K562 (cell line): ENCODE measurements around the gene BOD1L1. TPM values are rescaled to one million over a fixed set of nuclear protein-coding genes. Genes with fewer than 3 reads are reported as not detected.

Experiments used
- ATAC-seq: fragments of 200-7000 bp; cut with Tn5 transposase; 3 replicates; pipeline ENCODE4 v1.9.1; 2020; ENCODE audit warnings: moderate library complexity
- BruUV-seq: library from RNA; stranded (reverse); fragments of 400-500 nt; replicated peaks from 2 replicates; lab custom pipeline; 2021; lab: Mats Ljungman, UMichigan
- CTCF ChIA-PET: fragments of 300-600 bp; formaldehyde crosslinking; extraction: SDS; loops from one replicate; lab custom pipeline; 2021; ENCODE audit warnings: low intra/inter-chr PET ratio; lab: Yijun Ruan, JAX
- POLR2A ChIA-PET: fragments of 300-600, 350-650 bp; sonication (Branson Sonifier 250); formaldehyde crosslinking; extraction: SDS; loops from one replicate; lab custom pipeline; 2021; ENCODE audit warnings: antibody characterized with exemption, inconsistent platforms; lab: Yijun Ruan, JAX
- DNase-seq, 4 experiments: peaks; one replicate each; pipeline versions ENCODE4 v3.0.0 to v3.0.0-alpha.2; 2011 to 2018; ENCODE audit warnings: low spot score in 3 of 4, mixed read lengths in 3 of 4; ENCODE audit errors: extremely low read depth in 1 of 4
- FAIRE-seq: peaks from 2 replicates; lab custom pipeline; 2011; peaks lifted over from hg19 to GRCh38; lab: Jason Lieb, UNC
- H2AFZ ChIP-seq: 2 replicates; pipeline ENCODE4 v1.6.0; 2011; ENCODE audit warnings: low read depth, low read length, control low read depth, inconsistent platforms
- H3K27ac ChIP-seq: fragments of 200-600 bp; 3 replicates; pipeline ENCODE4 v1.8.0; 2011; ENCODE audit warnings: low read depth, mild to moderate bottlenecking, control low read depth, inconsistent platforms, low read length, moderate library complexity, mixed read lengths; ENCODE audit errors: extremely low read depth
- H3K27me3 ChIP-seq, 2 experiments: fragments of 300-600 bp in 1 of 2; 2 replicates in 1 of 2; 3 replicates in 1 of 2; pipeline versions ENCODE4 v1.6.0 to v1.8.0; 2011; ENCODE audit warnings: inconsistent platforms in 2 of 2, low read length in 2 of 2, mild to moderate bottlenecking in 1 of 2, mixed read lengths in 1 of 2, moderate library complexity in 1 of 2; ENCODE audit not compliant: control insufficient read depth in 2 of 2, insufficient read depth in 2 of 2
- H3K36me3 ChIP-seq: fragments of 300-600 bp; 3 replicates; pipeline ENCODE4 v1.8.0; 2011; ENCODE audit warnings: mild to moderate bottlenecking, low read length, inconsistent platforms; ENCODE audit not compliant: control insufficient read depth, insufficient read depth
- H3K4me1 ChIP-seq, 2 experiments: fragments of 200-600 bp in 1 of 2; replicated peaks in 1 of 2; 2 replicates in 1 of 2; 3 replicates in 1 of 2; pipeline versions ENCODE4 v1.5.1 to v1.8.0; 2011; ENCODE audit warnings: inconsistent platforms in 2 of 2, low read length in 2 of 2, mild to moderate bottlenecking in 1 of 2, mixed read lengths in 1 of 2, moderate library complexity in 1 of 2; ENCODE audit not compliant: control insufficient read depth in 2 of 2, insufficient read depth in 2 of 2
- H3K4me2 ChIP-seq: 2 replicates; pipeline ENCODE4 v1.6.1; 2011; ENCODE audit warnings: low read length, control low read depth, inconsistent platforms, mixed read lengths; ENCODE audit not compliant: insufficient read depth
- H3K4me3 ChIP-seq: fragments of 200-600 bp; sonication (generic), shearing (Covaris generic); 2 replicates; pipeline ENCODE4 v1.5.1; 2016; ENCODE audit warnings: control low read depth, inconsistent platforms
- H3K79me2 ChIP-seq: fragments of 200-600 bp; 3 replicates; pipeline ENCODE4 v1.8.0; 2011; ENCODE audit warnings: low read length, inconsistent platforms; ENCODE audit not compliant: control insufficient read depth, insufficient read depth
- H3K9ac ChIP-seq, 2 experiments: 2 replicates each; pipeline versions ENCODE4 v1.6.0 to v1.6.1; 2011; ENCODE audit warnings: low read depth in 2 of 2, low read length in 2 of 2, control low read depth in 1 of 2, inconsistent platforms in 1 of 2, mild to moderate bottlenecking in 1 of 2, mixed read lengths in 1 of 2; ENCODE audit not compliant: insufficient read depth in 1 of 2
- H3K9me1 ChIP-seq: one replicate; pipeline ENCODE4 v1.6.0; 2011; ENCODE audit warnings: inconsistent platforms, mild to moderate bottlenecking, low read length, moderate library complexity; ENCODE audit not compliant: control insufficient read depth, insufficient read depth
- H3K9me3 ChIP-seq: replicated peaks from 2 replicates; pipeline ENCODE4 v1.5.1; 2011; ENCODE audit warnings: low read depth, low read length, inconsistent platforms; ENCODE audit not compliant: control insufficient read depth, insufficient read depth
- H4K20me1 ChIP-seq: replicated peaks from 2 replicates; pipeline ENCODE4 v1.6.1; 2011; ENCODE audit warnings: low read length, inconsistent platforms, mixed read lengths; ENCODE audit not compliant: control insufficient read depth, insufficient read depth
- EZH2 ChIP-seq: IDR thresholded peaks from 2 replicates; pipeline ENCODE4 v1.6.1; 2012; ENCODE audit warnings: low read depth, mild to moderate bottlenecking, inconsistent platforms, low read length, borderline replicate concordance
- GTF2B ChIP-seq: IDR thresholded peaks from 2 replicates; pipeline ENCODE4 v1.6.1; 2011; ENCODE audit not compliant: insufficient read length; ENCODE audit errors: extremely low read depth
- GTF2F1 ChIP-seq: IDR thresholded peaks from 2 replicates; pipeline ENCODE4 v1.6.1; 2011; ENCODE audit warnings: low read depth, low read length, improper control_type of control experiment
- MTA1 ChIP-seq: fragments of 450-650 bp; IDR thresholded peaks from 2 replicates; pipeline ENCODE4 v1.6.1; 2017; ENCODE audit warnings: borderline replicate concordance
- TEAD1 ChIP-seq, 2 experiments: fragments of 450-650 bp in 1 of 2; sonication (generic) in 1 of 2; formaldehyde crosslinking; IDR thresholded peaks; 2 replicates each; pipeline versions ENCODE4 v1.4.0 to v1.8.0; 2020 to 2022; ENCODE audit warnings: mild to moderate bottlenecking in 2 of 2, missing genetic modification reagents in 1 of 2
- ZFP91 ChIP-seq: sonication (generic); formaldehyde crosslinking; IDR thresholded peaks from 2 replicates; pipeline ENCODE4 v1.8.0; 2022; ENCODE audit warnings: mild to moderate bottlenecking, missing genetic modification reagents
- ZNF280B ChIP-seq: fragments of 250-450 bp; sonication (Bioruptor Pico); IDR thresholded peaks from 2 replicates; pipeline ENCODE4 v1.5.1; 2021; ENCODE audit warnings: mild to moderate bottlenecking
- WGBS: fragments of 100-300 bp; shearing (Covaris generic); methylation state at CpG from one replicate; pipeline ENCODE4 v1.1.6; 2016; ENCODE audit warnings: low coverage, mixed read lengths; ENCODE audit not compliant: insufficient coverage; ENCODE audit errors: missing lambda C conversion rate; 5-methylcytosine and 5-hydroxymethylcytosine counted together
- in situ Hi-C: fragments of 300-500 bp; cut with MboI; formaldehyde crosslinking; loops from 4 replicates; pipeline ENCODE4 v1.15.0; 2018; ENCODE audit warnings: inconsistent platforms, mixed read lengths
- intact Hi-C: fragments of 100-400 bp; cut with micrococcal nuclease; formaldehyde crosslinking; loops from 2 replicates; pipeline ENCODE4 v1.14.2; 2022
- polyA plus RNA-seq, 8 experiments: library from polyadenylated mRNA; depleted of rRNA in 4 of 8; stranded (reverse) in 5 of 8; unstranded in 3 of 8; fragments of >200 nt; fragmentation: Nextera tagmentation in 2 of 8; fragmentation: Illumina TruSeq in 1 of 8; extraction: Ambion mirVana in 2 of 8; extraction: Trizol in 1 of 8; gene quantifications; 2 replicates each; pipeline versions ENCODE4 v1.2.1 to v1.2.3, GENCODE V29; 2011 to 2014; ENCODE audit warnings: inconsistent platforms in 1 of 8, missing spikeins in 1 of 8
- total RNA-seq, 7 experiments: library from RNA; depleted of rRNA in 6 of 7; stranded (reverse); fragments of >200 nt in 6 of 7; fragmentation: Illumina TruSeq in 2 of 7; extraction: Trizol in 2 of 7; gene quantifications; 2 replicates each; pipeline versions ENCODE4 v1.2.1 to v1.2.3, GENCODE V29; 2011 to 2021; ENCODE audit warnings: low replicate concordance in 1 of 7
- TF ChIP-seq, protein P1 (sequence below), 2 experiments: fragments of 450-650 bp; conservative IDR thresholded peaks; 2 replicates each; pipeline ENCODE4 v1.6.1; 2017; ENCODE audit warnings: mild to moderate bottlenecking in 2 of 2, moderate library complexity in 2 of 2
- TF ChIP-seq, protein P2 (sequence below): sonication (generic); formaldehyde crosslinking; IDR thresholded peaks from 2 replicates; pipeline ENCODE4 v1.8.0; 2022; ENCODE audit warnings: mild to moderate bottlenecking, missing genetic modification reagents

The BOD1L1 gene
- total and polyA plus RNA-seq, 9 of the 15 experiments (the other 6 are each of a cell fraction or from before 2014, with no cell fraction given), result 4.8 to 23.2 (median 17.7) TPM

GRCh38 chr4:13627178-13627605 lies 333 bp downstream of the BOD1L1 start:
- peak overlapping the region; percentile 89 for H3K27ac ChIP-seq
- H3K79me2 ChIP-seq, result peaks cover 24% of the 10 kb centered on the region
- no peaks in the 10 kb centered on the region; the same call in 1 of the 2 replicates for H3K9me3 ChIP-seq
- H3K4me1 ChIP-seq, result peaks cover 4 to 5% of the 10 kb centered on the region in 2 experiments; a peak in 2 of 5 replicates
- POLR2A ChIA-PET, result interaction anchor here (0.6 to 2.1 kb wide), 3 partner anchors 11 to 1779 kb away, joined by 3 to 13 read pairs (median 3); no protein-coding TSS in a partner anchor
- CTCF ChIA-PET, result no interaction called here
- intact Hi-C loops, result loop anchor here (10.0 kb wide), 1 partner anchor 1378 kb away; the partner anchor contains the start of gene CPEB2
- no TSS peak for BruUV-seq
- ATAC-seq (peak; percentile 74), FAIRE-seq (no peak), DNase-seq (peak in 1 of 4 experiments; percentile 22)
- H3K36me3 ChIP-seq, result peaks cover 2% of the 10 kb centered on the region; the same call in 1 of the 3 replicates
- 2% methylated on average over 16 of the region's 45 CpGs for WGBS
- peak overlapping the region; percentile 96 for H2AFZ ChIP-seq
- H3K4me2 ChIP-seq, result peak overlapping the region; percentile 100
- peaks cover 8% of the 10 kb centered on the region; the same call in 1 of the 2 replicates for H4K20me1 ChIP-seq
- in situ Hi-C loops, result no loop called here
- peak overlapping the region; percentile 98 for H3K4me3 ChIP-seq
- no peaks in the 10 kb centered on the region for H3K27me3 ChIP-seq
- no peaks in the 10 kb centered on the region for H3K9me1 ChIP-seq
- peak overlapping the region; percentile 96 to 97 for H3K9ac ChIP-seq
- TF ChIP-seq GTF2F1, result no peak
- TF ChIP-seq MTA1, result no peak
- no peak for TF ChIP-seq ZFP91 (CRISPR knock-in tag)
- TF ChIP-seq, protein P1, sequence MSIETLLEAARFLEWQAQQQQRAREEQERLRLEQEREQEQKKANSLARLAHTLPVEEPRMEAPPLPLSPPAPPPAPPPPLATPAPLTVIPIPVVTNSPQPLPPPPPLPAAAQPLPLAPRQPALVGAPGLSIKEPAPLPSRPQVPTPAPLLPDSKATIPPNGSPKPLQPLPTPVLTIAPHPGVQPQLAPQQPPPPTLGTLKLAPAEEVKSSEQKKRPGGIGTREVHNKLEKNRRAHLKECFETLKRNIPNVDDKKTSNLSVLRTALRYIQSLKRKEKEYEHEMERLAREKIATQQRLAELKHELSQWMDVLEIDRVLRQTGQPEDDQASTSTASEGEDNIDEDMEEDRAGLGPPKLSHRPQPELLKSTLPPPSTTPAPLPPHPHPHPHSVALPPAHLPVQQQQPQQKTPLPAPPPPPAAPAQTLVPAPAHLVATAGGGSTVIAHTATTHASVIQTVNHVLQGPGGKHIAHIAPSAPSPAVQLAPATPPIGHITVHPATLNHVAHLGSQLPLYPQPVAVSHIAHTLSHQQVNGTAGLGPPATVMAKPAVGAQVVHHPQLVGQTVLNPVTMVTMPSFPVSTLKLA (conservative IDR thresholded peaks at IDR 0.05), result no peak
- no peak for TF ChIP-seq ZNF280B (CRISPR knock-in tag)
- TF ChIP-seq EZH2, result no peak
- TF ChIP-seq TEAD1 (CRISPR knock-in tag; IDR thresholded peaks at IDR 0.05), result 0 out of 4 replicates have a peak, but pooled peaks of 1 of the 2 experiments have one; percentile 12
- TF ChIP-seq GTF2B, result no peak
- TF ChIP-seq, protein P2, sequence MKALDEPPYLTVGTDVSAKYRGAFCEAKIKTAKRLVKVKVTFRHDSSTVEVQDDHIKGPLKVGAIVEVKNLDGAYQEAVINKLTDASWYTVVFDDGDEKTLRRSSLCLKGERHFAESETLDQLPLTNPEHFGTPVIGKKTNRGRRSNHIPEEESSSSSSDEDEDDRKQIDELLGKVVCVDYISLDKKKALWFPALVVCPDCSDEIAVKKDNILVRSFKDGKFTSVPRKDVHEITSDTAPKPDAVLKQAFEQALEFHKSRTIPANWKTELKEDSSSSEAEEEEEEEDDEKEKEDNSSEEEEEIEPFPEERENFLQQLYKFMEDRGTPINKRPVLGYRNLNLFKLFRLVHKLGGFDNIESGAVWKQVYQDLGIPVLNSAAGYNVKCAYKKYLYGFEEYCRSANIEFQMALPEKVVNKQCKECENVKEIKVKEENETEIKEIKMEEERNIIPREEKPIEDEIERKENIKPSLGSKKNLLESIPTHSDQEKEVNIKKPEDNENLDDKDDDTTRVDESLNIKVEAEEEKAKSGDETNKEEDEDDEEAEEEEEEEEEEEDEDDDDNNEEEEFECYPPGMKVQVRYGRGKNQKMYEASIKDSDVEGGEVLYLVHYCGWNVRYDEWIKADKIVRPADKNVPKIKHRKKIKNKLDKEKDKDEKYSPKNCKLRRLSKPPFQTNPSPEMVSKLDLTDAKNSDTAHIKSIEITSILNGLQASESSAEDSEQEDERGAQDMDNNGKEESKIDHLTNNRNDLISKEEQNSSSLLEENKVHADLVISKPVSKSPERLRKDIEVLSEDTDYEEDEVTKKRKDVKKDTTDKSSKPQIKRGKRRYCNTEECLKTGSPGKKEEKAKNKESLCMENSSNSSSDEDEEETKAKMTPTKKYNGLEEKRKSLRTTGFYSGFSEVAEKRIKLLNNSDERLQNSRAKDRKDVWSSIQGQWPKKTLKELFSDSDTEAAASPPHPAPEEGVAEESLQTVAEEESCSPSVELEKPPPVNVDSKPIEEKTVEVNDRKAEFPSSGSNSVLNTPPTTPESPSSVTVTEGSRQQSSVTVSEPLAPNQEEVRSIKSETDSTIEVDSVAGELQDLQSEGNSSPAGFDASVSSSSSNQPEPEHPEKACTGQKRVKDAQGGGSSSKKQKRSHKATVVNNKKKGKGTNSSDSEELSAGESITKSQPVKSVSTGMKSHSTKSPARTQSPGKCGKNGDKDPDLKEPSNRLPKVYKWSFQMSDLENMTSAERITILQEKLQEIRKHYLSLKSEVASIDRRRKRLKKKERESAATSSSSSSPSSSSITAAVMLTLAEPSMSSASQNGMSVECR (CRISPR knock-in tag), result 0 out of 2 replicates have a peak, but pooled peaks have one; percentile 3
